Type B pancreatic cell (in vitro differentiated cells): ENCODE measurements around the gene GCFC2. TPM values are rescaled to one million over a fixed set of nuclear protein-coding genes. Genes with fewer than 3 reads are reported as not detected.
"Not testable (repeated sequence)": the region's sequence is repeated elsewhere in the genome, so short reads cannot be mapped to it uniquely, and the experiment has no call there.

Experiments used
- DNase-seq: peaks from one replicate; pipeline ENCODE4 v3.0.0; 2021; ENCODE audit warnings: mixed read lengths; ENCODE audit not compliant: unreplicated experiment; ENCODE audit errors: extremely low spot score
- H3K27ac Mint-ChIP-seq: 2 replicates; pipeline ENCODE4 v1.8.0; 2021; ENCODE audit warnings: mild to moderate bottlenecking, mixed read lengths
- H3K27me3 Mint-ChIP-seq: 2 replicates; pipeline ENCODE4 v1.8.0; 2021; ENCODE audit warnings: mixed read lengths
- H3K36me3 Mint-ChIP-seq: 2 replicates; pipeline ENCODE4 v1.8.0; 2021; ENCODE audit warnings: mixed read lengths
- H3K4me1 Mint-ChIP-seq: one replicate; pipeline ENCODE4 v1.8.0; 2021; ENCODE audit warnings: mixed read lengths; ENCODE audit not compliant: unreplicated experiment
- H3K4me3 Mint-ChIP-seq: 2 replicates; pipeline ENCODE4 v1.8.0; 2021; ENCODE audit warnings: mild to moderate bottlenecking, mixed read lengths
- H3K9me3 Mint-ChIP-seq: 2 replicates; pipeline ENCODE4 v1.8.0; 2021; ENCODE audit warnings: mixed read lengths
- total RNA-seq: library from RNA; stranded (reverse); gene quantifications from 2 replicates; pipeline ENCODE4 v1.2.1, GENCODE V29; 2021; ENCODE audit warnings: low replicate concordance
- TF ChIP-seq, protein P1 (sequence below): fragments of 200-600 bp; sonication (generic); conservative IDR thresholded peaks from 2 replicates; pipeline ENCODE4 v1.5.0; 2021; ENCODE audit warnings: antibody characterized with exemption, mild to moderate bottlenecking

GCFC2 gene
- total RNA-seq, 1 donor from 2014 or later = 19.8 TPM

- no peaks in the 10 kb centered on the region for H3K27me3 Mint-ChIP-seq
- H3K36me3 Mint-ChIP-seq = peaks cover 31% of the 10 kb centered on the region
- no peak for DNase-seq
- peak overlapping the region; percentile 4 for H3K4me3 Mint-ChIP-seq
- peak overlapping the region; percentile 5 for H3K27ac Mint-ChIP-seq
- H3K4me1 Mint-ChIP-seq = peaks cover 17% of the 10 kb centered on the region
- H3K9me3 Mint-ChIP-seq = no peaks in the 10 kb centered on the region
- TF ChIP-seq, protein P1, sequence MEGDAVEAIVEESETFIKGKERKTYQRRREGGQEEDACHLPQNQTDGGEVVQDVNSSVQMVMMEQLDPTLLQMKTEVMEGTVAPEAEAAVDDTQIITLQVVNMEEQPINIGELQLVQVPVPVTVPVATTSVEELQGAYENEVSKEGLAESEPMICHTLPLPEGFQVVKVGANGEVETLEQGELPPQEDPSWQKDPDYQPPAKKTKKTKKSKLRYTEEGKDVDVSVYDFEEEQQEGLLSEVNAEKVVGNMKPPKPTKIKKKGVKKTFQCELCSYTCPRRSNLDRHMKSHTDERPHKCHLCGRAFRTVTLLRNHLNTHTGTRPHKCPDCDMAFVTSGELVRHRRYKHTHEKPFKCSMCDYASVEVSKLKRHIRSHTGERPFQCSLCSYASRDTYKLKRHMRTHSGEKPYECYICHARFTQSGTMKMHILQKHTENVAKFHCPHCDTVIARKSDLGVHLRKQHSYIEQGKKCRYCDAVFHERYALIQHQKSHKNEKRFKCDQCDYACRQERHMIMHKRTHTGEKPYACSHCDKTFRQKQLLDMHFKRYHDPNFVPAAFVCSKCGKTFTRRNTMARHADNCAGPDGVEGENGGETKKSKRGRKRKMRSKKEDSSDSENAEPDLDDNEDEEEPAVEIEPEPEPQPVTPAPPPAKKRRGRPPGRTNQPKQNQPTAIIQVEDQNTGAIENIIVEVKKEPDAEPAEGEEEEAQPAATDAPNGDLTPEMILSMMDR = no peak
These were observed 4.8 kb downstream of the GCFC2 start for GRCh38 chr2:75705921-75706320.

DNA sequence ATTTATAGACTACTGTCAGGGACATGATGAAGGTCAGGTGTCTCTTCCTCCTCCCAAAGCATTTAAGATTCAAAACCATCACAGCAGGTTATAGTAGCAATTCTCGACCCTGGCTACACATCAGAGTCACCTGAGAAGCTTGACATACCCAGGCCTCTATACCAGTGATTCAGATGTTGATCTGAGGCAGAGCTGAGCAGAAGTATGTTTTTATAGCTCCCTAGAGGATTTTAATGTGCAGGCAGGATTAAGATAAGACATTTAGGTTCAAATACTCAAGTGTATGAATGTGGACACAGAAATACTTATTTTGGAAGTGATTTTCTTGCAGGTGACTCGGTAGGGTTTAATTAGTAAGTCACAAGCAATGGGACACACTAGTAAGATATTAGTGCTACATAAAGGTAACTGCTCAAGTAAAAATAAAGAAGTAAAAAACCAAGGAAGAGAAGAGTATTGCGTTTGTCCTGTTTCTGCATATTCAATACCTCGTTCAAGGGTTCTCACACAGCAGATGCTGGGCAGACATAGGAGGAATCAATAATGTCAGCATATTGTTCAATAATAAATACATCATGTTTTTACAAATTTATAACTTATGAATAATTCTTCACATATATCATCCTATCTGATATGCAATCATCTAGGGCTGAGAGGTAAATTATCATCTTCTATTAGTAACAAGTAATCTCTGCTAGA is 7.0 kb downstream of the GCFC2 start:
- DNase-seq = no peak
- TF ChIP-seq, protein P1 = no peak
- Mint-ChIP-seq H3K36me3 (peaks cover 42% of the 10 kb centered on the region), H3K9me3 (no peaks in the 10 kb centered on the region), H3K27ac (no peak overlapping the region), H3K27me3 (no peaks in the 10 kb centered on the region), H3K4me3 (no peak overlapping the region), H3K4me1 (peaks cover 11% of the 10 kb centered on the region)

DNA sequence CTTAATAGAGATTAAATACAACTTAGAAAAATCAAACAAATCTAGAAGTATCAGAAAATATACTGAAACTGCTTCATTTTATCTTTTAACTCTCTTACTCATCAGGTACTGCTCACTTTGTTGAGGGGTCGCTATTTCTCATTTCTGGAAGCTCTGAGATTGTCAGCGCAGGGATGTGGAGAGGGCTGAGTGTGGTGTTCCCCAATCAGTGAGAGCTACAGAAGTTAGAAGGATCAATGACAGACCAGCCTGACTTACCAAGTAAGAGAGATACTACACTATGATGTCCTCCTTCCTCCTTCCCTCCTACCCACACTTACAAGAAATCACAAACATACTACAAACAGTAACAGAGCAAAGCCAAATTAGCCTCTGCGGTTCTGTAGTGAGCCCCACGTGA is 8.1 kb downstream of the GCFC2 start:
- no peaks in the 10 kb centered on the region for H3K9me3 Mint-ChIP-seq
- H3K4me1 Mint-ChIP-seq = peaks cover 6% of the 10 kb centered on the region
- H3K36me3 Mint-ChIP-seq = peaks cover 48% of the 10 kb centered on the region
- no peak overlapping the region for H3K4me3 Mint-ChIP-seq
- no peak overlapping the region for H3K27ac Mint-ChIP-seq
- DNase-seq = no peak
- H3K27me3 Mint-ChIP-seq = no peaks in the 10 kb centered on the region
- TF ChIP-seq, protein P1 = no peak

- H3K36me3 Mint-ChIP-seq = peaks cover 45% of the 10 kb centered on the region
- H3K4me3 Mint-ChIP-seq = no peak overlapping the region
- H3K27ac Mint-ChIP-seq = no peak overlapping the region
- TF ChIP-seq, protein P1 = no peak
- no peaks in the 10 kb centered on the region for H3K4me1 Mint-ChIP-seq
- no peaks in the 10 kb centered on the region for H3K27me3 Mint-ChIP-seq
- no peaks in the 10 kb centered on the region for H3K9me3 Mint-ChIP-seq
- DNase-seq = no peak
These were observed 11.8 kb downstream of the GCFC2 start for GRCh38 chr2:75698918-75699317.

DNA sequence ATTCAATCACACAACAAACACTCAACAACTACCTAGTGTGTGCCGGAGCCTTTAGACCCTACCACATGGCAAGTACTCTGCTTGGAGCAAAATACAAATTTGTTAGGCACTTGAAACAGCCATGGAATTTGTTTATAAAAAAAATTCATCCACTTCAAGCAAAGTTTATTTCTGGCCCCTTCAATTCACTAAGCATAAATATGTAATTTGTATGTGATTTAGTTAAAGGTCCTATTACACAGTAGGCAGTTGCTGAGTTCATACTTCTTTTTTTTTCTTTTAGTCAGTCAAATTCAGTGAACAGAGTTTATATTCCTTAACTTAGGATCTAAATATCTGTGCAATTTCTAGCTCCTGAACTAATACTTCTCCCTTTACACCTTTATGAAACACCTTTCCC is 22.5 kb downstream of the GCFC2 start:
- TF ChIP-seq, protein P1 = no peak
- Mint-ChIP-seq H3K27me3 (no peaks in the 10 kb centered on the region), H3K36me3 (peaks cover 32% of the 10 kb centered on the region), H3K4me3 (no peak overlapping the region), H3K4me1 (no peaks in the 10 kb centered on the region), H3K27ac (no peak overlapping the region), H3K9me3 (no peaks in the 10 kb centered on the region)
- no peak for DNase-seq

DNA sequence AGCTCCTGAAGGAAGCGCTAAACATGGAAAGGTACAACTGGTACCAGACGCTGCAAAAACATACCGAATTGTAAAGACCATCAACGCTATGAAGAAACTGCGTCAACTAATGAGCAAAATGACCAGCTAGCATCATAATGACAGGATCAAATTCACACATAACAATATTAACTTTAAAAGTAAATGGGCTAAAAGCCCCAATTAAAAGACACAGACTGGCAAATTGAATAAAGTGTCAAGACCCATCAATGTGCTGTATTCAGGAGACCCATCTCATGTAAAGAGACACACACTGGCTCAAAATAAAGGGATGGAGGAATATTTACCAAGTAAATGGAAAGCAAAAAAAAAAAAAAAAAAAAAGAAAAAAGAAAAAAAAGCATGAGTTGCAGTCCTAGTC is 27.3 kb downstream of the GCFC2 start:
- H3K27ac Mint-ChIP-seq, H3K4me3 Mint-ChIP-seq, H3K9me3 Mint-ChIP-seq, H3K4me1 Mint-ChIP-seq, DNase-seq, H3K27me3 Mint-ChIP-seq: not testable (repeated sequence)
- peaks cover 30% of the 10 kb centered on the region for H3K36me3 Mint-ChIP-seq
